NCI-H82 treated with DMSO at 0.1 percent for 48 hours (cell line): ENCODE data around the gene MINDY1.

Experiments
- DNase-seq: peaks from one replicate; lab custom pipeline; 2025; ENCODE audit not compliant: unreplicated experiment; lab: John Stamatoyannopoulos, UW

Gene MINDY1

GRCh38 chr1:151012684-151013471, 6.2 kb upstream of the MINDY1 start:
- DNase-seq, result no peak

DNA sequence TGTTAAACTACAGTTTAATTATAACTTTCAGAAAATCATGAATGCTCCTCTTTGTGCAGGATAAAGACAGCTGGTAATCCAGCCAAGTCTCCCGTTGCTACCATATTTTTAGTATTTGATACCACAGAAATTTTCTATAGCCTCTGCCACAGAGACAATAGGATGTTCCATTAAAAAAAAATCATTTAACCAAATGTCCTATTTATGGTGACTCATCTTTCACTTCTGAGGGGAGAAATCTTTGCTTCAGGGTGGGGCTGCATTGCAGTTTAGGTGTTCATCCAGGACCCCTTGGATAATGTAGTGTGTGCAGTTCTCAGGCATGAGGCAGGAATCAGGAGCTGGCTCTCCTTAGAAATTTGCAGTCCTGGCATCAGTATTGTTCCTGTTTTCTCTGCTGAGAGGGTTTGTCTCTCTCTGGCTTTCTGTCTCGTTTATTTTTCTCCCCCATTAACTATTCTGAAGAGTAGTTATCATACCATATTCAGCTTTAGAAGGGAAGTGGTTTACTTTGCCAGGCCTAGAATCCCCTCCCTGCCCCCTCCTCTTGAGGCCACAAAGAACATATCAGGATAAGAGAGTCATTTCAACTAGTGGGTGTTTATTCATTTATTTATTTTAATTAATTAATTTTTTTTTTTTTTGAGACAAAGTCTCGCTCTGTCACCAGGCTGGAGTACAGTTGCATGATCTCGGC, 4.6 kb upstream of the MINDY1 start:
- DNase-seq, result no peak

DNA sequence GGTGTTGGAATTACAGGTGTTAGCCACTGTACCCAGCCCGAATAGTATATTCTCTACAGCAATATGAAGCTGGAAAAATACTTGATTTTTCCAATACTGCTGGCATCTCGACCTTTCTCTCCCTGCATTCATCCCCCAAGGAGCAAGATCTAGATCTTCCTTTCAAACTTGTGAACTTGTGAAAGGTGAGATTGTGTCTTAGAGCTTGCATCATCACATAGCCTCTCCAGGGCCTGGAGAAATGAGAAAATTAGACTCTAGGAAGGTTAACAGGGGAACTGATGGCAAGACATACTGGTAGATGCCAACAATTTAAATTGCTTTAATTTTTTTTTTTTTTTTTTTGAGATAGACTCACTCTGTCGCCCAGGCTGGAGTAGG, 3.6 kb upstream of the MINDY1 start:
- DNase-seq, result no peak

GRCh38 chr1:151009674-151010345, 3.1 kb upstream of the MINDY1 start:
- DNase-seq, result no peak

DNA sequence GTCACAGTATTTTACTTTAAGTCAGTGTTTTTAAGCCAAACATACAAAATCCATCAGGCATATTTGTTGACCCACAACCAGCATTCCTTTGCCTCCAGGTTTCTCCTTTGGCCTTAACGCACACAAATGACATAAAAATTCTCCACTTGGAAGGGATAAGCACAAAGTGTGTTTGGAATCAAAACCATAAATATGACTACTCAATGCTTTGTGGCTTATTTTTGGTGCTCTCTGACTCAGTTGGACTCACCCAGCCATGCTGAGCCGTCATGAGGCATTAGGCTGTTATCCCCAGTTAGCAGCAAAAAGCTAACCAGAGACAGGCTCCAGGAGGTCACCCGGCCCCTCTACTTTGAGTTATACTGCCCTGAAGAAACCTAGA, 2.5 kb upstream of the MINDY1 start:
- no peak for DNase-seq

DNA sequence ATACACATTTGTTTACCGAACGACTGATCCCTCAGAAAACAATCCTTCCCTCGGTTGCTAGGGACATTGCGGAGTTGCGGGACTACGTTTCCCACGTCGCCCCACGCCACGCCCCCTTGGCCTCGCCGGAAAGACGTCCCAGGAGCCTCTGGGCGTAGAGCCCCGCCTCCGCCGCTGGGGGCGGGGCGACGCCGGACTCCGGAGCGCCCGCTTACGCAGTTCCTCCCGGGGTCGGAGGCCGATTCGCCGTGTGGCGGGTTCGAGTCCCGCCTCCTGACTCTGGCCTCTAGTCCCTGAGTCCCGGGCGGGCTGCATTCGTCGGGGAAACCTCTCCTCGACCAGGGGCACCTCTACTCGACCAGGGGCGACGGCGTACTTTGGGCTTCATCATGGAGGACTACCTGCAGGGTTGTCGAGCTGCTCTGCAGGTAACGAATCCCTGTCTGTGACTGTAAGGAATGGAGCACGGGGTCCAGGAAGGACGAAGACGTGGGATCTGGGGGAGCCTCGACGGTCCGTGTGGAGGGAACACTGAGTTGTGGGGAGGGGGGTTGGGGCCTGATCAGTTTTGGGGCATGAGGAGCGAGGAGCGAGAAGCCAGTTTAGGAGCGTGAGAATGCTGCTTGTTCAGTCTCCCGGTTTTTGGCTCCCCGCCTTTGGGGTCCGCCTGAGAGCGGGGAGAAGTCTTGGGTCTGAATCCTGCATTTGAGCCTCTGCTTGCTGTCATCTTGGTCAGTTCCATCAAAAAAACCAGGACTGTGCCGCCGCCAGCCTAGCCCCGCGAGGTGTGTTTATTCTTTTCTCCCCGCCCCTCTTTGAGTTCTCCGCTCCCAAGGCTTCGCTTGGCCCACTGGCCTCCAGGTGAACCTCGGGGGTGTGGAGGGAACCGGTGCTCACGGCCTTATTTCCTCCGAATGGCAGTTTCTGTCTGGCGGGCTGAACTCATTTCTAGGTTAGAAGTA, 1.8 kb upstream of the MINDY1 start, which contains the start of gene PRUNE1:
PRUNE1 (plus strand) TSS at position 206 of the 962 bp plus-strand sequence; CDS start at position 390, 184 bp downstream.
- DNase-seq, result peak; percentile 91

DNA sequence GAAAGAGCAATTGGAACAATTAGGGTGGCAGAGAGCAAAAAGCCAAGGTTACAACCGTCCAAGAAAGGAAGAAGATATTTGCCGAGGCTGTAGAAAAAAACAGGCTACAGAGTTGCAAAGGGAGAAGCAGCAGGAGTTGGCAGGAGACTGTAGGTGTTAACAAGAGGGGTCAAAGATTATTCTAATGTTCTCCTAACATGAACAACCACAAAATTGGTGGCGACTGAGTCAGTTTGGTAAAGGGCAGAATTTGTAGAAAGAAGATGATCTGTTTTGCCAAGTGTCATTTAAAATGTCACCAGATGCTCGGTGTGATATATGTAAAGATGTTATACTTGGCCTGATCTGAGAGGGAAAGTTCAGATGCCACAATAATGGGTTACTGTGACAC, 1.1 kb upstream of the MINDY1 start:
- DNase-seq, result no peak

DNA sequence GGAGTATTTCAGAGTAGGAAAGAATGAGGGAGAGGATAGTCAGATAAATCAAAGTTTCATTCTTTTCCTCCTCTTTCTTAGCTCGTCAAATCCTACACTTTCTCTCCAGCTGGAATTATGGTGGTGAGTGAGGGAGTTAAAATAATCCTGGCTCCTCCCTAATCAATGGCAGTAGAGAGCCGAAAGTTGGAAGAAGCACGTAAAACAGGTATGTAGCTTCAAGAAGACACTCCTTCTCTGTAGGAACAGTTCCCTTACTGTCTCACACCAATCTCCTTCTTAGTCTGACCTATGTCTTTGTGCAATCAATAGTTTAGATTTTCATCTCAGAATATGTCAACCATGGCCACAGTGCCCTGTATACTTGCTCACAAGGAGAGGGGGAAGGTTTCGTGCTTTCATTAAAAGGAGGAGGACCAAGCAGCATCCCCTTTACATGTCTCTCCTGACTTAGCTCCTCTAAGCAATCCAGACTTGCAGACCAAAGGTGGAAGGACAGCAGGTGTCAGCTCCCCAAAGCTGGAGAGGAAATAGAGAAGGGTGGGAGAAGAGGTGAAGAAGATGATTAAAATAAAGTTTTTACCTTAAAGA, 878 bp downstream of the MINDY1 start:
- DNase-seq, result no peak

GRCh38 chr1:151003180-151003579, 3.5 kb downstream of the MINDY1 start:
- DNase-seq, result no peak

DNA sequence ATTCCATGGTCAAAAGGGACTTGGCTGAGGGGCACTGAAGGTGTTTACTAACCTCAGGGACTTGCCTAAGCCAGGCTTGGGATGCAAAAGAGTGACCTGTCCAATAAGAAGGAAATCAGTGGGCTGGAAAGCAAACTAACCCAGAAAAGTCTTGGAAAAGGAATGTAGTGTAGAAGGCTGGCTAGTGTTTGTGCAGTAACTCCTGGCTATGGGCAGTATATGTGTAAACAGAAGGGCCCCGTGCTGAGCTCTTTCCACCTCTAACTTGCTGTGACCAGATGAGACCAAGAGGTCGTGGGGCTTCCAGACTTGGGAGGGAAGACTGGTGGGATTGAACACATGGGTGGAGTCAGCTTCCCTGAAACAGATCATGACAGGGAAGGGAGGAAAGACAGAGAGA, 4.1 kb downstream of the MINDY1 start:
- DNase-seq, result no peak

- no peak for DNase-seq
These were observed 4.7 kb downstream of the MINDY1 start for GRCh38 chr1:151002051-151002450.

- DNase-seq, result no peak
These were observed 5.1 kb downstream of the MINDY1 start for GRCh38 chr1:151001602-151002001.

GRCh38 chr1:151000408-151000807, 6.3 kb downstream of the MINDY1 start:
- DNase-seq, result no peak

- DNase-seq, result no peak
These were observed 6.8 kb downstream of the MINDY1 start for GRCh38 chr1:150999926-151000325.

GRCh38 chr1:150999051-150999674, 7.5 kb downstream of the MINDY1 start:
- DNase-seq, result no peak

- DNase-seq, result no peak
These were observed 8.8 kb downstream of the MINDY1 start for GRCh38 chr1:150997949-150998348.

DNA sequence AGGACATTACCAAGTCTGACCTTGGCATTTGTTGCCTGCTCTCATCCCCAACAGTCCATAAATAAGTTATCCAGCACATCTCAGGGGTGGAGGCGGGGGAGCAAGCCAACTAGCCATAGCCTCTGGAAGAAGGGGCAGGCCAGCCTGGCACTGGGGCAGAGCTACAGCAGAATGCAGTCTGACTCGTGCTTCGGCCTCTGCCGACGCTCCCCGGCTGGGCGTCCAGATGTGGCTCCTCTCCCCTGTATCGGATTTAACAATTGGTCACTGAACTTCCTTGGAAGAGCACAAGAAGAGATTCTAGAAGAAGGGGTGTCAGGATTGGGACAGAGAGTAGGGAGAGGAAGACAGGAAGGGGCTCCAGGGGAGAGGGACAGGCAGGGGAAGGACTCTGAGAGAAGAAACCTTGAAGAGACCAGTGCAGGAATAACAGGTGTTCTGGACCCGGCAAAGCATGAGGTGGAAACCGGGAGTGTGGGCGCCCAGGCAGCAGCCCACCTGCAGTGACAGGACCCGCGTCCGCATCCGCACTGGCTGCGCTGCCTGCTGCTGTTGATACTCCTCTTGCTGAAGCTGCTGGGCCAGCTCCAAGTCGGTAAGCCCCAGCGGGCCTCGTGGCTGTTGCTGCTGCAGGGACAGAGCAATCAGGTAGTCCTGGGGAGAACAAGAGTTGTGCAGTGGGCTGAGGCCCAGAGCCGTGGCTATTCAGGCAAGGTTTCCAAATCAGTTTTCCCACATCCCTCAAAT, 9.4 kb downstream of the MINDY1 start:
- DNase-seq, result no peak

GRCh38 chr1:150995896-150996295, 10.8 kb downstream of the MINDY1 start:
- DNase-seq, result no peak

DNA sequence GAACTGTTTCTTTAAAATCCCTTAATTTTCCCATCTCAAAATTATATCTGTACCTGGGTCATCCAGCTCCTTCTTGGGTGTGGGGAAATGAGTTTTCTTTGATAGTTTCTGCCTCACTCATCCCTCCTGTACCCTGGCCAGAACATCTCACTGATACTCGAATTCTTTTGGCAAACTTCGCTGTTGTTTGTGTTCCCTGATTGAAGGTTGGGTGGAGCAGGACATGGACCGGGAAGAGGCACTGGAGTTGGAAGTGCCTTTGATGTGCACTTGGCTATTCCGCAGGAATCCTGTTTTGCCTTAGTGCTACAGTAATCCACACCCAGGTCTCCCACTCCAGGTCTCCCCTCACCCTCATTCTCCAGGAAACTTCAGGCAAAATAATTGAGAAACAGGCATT, 11.2 kb downstream of the MINDY1 start:
- DNase-seq, result no peak
